ENCODE measurements around the gene RECQL.

DNA sequence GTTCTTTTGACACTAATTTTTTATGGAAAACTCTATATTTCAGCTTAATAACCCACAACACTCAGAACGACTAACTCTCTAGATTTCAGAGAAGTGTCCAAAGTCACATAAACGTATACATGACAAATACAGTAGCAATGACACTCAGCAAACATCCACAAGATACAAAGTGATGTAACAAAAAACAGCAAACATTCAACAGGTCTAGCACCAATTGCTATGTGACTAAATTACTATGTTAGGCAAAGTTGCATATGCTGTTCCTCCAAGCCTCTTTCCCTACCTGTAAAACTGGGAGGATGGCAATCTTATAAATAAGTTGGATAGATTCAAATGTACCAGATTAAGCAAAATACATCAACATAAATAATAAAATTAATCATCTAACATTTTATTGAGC, 1.7 kb downstream of the RECQL start:
- TF ChIP-seq, protein P1, sequence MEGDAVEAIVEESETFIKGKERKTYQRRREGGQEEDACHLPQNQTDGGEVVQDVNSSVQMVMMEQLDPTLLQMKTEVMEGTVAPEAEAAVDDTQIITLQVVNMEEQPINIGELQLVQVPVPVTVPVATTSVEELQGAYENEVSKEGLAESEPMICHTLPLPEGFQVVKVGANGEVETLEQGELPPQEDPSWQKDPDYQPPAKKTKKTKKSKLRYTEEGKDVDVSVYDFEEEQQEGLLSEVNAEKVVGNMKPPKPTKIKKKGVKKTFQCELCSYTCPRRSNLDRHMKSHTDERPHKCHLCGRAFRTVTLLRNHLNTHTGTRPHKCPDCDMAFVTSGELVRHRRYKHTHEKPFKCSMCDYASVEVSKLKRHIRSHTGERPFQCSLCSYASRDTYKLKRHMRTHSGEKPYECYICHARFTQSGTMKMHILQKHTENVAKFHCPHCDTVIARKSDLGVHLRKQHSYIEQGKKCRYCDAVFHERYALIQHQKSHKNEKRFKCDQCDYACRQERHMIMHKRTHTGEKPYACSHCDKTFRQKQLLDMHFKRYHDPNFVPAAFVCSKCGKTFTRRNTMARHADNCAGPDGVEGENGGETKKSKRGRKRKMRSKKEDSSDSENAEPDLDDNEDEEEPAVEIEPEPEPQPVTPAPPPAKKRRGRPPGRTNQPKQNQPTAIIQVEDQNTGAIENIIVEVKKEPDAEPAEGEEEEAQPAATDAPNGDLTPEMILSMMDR (IDR thresholded peaks at IDR 0.05): no peak
- TF ChIP-seq POLR2AphosphoS5 (IDR thresholded peaks at IDR 0.05; ENCODE audit: insufficient read depth in 1 of 2, low read depth in 1 of 2): no peak

Data from vagina (tissue), 2 donors.